ENCODE data around the gene MMP24. TPM values are rescaled to one million over a fixed set of nuclear protein-coding genes. Genes with fewer than 3 reads are reported as not detected.

The MMP24 gene
- total and polyA plus RNA-seq, 2 of the 13 experiments (the other 11 are each of a cell fraction or from before 2014, with no cell fraction given), result 0.29 to 0.35 TPM

- TF ChIP-seq ZNF567 (CRISPR knock-in tag; IDR thresholded peaks at IDR 0.05; ENCODE audit: borderline replicate concordance) (no peak), HIC2 (CRISPR knock-in tag; IDR thresholded peaks at IDR 0.05; ENCODE audit: low read depth) (no peak), ZNF124 (CRISPR knock-in tag; IDR thresholded peaks at IDR 0.05) (peak; percentile 92; the same call in 1 of the 2 replicates), ARID3A (IDR thresholded peaks at IDR 0.05; ENCODE audit: low read depth, low read length) (no peak), CENPT (CRISPR knock-in tag; IDR thresholded peaks at IDR 0.05; ENCODE audit: low read depth) (peak; percentile 97), KDM3A (CRISPR knock-in tag; IDR thresholded peaks at IDR 0.05; ENCODE audit: low read depth) (peak; percentile 81; the same call in 1 of the 2 replicates), JUN (CRISPR knock-in tag; IDR thresholded peaks at IDR 0.05) (peak; percentile 56; the same call in 1 of the 2 replicates), ZNF264 (CRISPR knock-in tag; IDR thresholded peaks at IDR 0.05) (peak; percentile 91; the same call in 1 of the 2 replicates), ZNF646 (CRISPR knock-in tag; IDR thresholded peaks at IDR 0.05) (peak; percentile 76), SMARCC2 (IDR thresholded peaks at IDR 0.05) (no peak), PRMT3 (CRISPR knock-in tag; IDR thresholded peaks at IDR 0.05; ENCODE audit: borderline replicate concordance, low read depth) (peak; percentile 80; the same call in 1 of the 2 replicates), ZNF704 (CRISPR knock-in tag; IDR thresholded peaks at IDR 0.05; ENCODE audit: borderline replicate concordance) (peak; percentile 94), ZNF207 (IDR thresholded peaks at IDR 0.05; ENCODE audit: borderline replicate concordance) (no peak), ZEB1 (IDR thresholded peaks at IDR 0.05; ENCODE audit: insufficient replicate concordance, low read depth) (no peak), ZNF44 (CRISPR knock-in tag; IDR thresholded peaks at IDR 0.05) (peak; percentile 72; the same call in 1 of the 2 replicates), RBM22 (optimal IDR thresholded peaks at IDR 0.05; ENCODE audit: low read length) (no peak), SNAPC2 (CRISPR knock-in tag; IDR thresholded peaks at IDR 0.05) (no peak), ZNF709 (CRISPR knock-in tag; IDR thresholded peaks at IDR 0.05) (peak; percentile 97)
These were observed 593 bp downstream of the MMP24 start (continued) for GRCh38 chr20:35226884-35227681.

Measured in HepG2 (cell line).